ENCODE results near the gene OR2AT4.

DNA sequence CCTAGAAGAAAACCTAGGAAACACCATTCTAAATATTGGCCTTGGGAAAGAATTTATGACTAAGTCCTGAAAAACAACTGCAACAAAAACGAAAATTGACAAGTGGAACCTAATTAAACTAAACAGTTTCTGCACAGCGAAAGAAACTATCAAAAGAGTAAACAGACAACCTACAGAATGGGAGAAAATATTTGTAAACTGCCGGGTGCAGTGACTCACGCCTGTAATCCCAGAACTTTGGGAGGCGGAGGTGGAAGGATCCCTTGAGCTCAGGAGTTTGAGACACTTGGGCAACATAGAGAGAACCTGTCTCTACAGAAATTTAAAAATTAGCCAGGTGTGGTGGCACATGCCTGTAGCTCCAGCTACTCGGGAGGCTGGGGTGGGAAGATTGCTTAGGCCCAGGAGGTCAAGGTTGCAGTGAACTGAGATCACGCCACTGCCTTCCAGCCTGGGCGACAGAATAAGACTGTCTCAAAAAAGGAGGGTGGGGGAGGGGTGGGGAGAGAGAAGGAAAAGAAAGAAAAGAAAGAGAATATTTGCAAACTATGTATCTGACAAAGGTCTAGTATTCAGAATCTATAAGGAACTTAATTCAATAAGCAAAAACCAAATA, 14.0 kb downstream of the OR2AT4 start:
- TF ChIP-seq, protein P1, sequence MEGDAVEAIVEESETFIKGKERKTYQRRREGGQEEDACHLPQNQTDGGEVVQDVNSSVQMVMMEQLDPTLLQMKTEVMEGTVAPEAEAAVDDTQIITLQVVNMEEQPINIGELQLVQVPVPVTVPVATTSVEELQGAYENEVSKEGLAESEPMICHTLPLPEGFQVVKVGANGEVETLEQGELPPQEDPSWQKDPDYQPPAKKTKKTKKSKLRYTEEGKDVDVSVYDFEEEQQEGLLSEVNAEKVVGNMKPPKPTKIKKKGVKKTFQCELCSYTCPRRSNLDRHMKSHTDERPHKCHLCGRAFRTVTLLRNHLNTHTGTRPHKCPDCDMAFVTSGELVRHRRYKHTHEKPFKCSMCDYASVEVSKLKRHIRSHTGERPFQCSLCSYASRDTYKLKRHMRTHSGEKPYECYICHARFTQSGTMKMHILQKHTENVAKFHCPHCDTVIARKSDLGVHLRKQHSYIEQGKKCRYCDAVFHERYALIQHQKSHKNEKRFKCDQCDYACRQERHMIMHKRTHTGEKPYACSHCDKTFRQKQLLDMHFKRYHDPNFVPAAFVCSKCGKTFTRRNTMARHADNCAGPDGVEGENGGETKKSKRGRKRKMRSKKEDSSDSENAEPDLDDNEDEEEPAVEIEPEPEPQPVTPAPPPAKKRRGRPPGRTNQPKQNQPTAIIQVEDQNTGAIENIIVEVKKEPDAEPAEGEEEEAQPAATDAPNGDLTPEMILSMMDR (conservative IDR thresholded peaks at IDR 0.05; ENCODE audit: low read length), result no peak
- TF ChIP-seq EZH2phosphoT487 (IDR thresholded peaks at IDR 0.05; ENCODE audit: borderline replicate concordance), result no peak

Data from Loucy (cell line).